Mesenchymal stem cell (in vitro differentiated cells and primary cell): Measurements from ENCODE around the gene CDC42BPG.
A peak's percentile ranks its signal among the peaks of the same experiment; 100 is the strongest.

Experiments used
- DNase-seq: peaks from one replicate; pipeline ENCODE4 v3.0.0-alpha.2; 2013
- H2AFZ ChIP-seq: one replicate; pipeline ENCODE4 v1.6.1; 2013; ENCODE audit warnings: low read depth, mild to moderate bottlenecking, control low read depth, inconsistent platforms, low read length, moderate library complexity
- H2AK5ac ChIP-seq: 2 replicates; pipeline ENCODE4 v1.6.1; 2013; ENCODE audit warnings: low read length, moderate library complexity, mild to moderate bottlenecking, inconsistent platforms; ENCODE audit not compliant: severe bottlenecking
- H2BK120ac ChIP-seq: one replicate; pipeline ENCODE4 v1.6.1; 2013; ENCODE audit warnings: low read depth, mild to moderate bottlenecking, inconsistent platforms, low read length, moderate library complexity
- H2BK12ac ChIP-seq, 2 experiments: one replicate each; pipeline ENCODE4 v1.6.1; 2013; ENCODE audit warnings: inconsistent platforms in 2 of 2, low read length in 2 of 2, mild to moderate bottlenecking in 2 of 2, moderate library complexity in 2 of 2, control low read depth in 1 of 2
- H2BK15ac ChIP-seq: one replicate; pipeline ENCODE4 v1.6.1; 2013; ENCODE audit warnings: mild to moderate bottlenecking, low read depth, inconsistent platforms; ENCODE audit not compliant: poor library complexity, severe bottlenecking
- H2BK5ac ChIP-seq: 2 replicates; pipeline ENCODE4 v1.6.1; 2013; ENCODE audit warnings: low read depth, mild to moderate bottlenecking, low read length, control low read depth, inconsistent platforms; ENCODE audit not compliant: poor library complexity, severe bottlenecking
- H3K14ac ChIP-seq, 2 experiments: one replicate each; pipeline ENCODE4 v1.6.1; 2013; ENCODE audit warnings: inconsistent platforms in 2 of 2, low read length in 2 of 2, control low read depth in 1 of 2, mild to moderate bottlenecking in 1 of 2, moderate library complexity in 1 of 2
- H3K18ac ChIP-seq, 2 experiments: one replicate each; pipeline ENCODE4 v1.6.1; 2013; ENCODE audit warnings: inconsistent platforms in 2 of 2, low read length in 2 of 2, control low read depth in 1 of 2, low read depth in 1 of 2, mild to moderate bottlenecking in 1 of 2
- H3K23ac ChIP-seq, 2 experiments: one replicate each; pipeline ENCODE4 v1.6.1; 2013; ENCODE audit warnings: inconsistent platforms in 2 of 2, low read length in 2 of 2, mild to moderate bottlenecking in 2 of 2, moderate library complexity in 2 of 2, control low read depth in 1 of 2
- H3K27ac ChIP-seq: 2 replicates; pipeline ENCODE4 v1.5.1; 2013; ENCODE audit warnings: mild to moderate bottlenecking, moderate library complexity, low read length, control low read depth, inconsistent platforms; ENCODE audit not compliant: poor library complexity, severe bottlenecking
- H3K27me3 ChIP-seq, 2 experiments: 2 replicates each; pipeline versions ENCODE4 v1.6.1 to v1.7.0; 2013; ENCODE audit warnings: low read length in 2 of 2, mild to moderate bottlenecking in 2 of 2, moderate library complexity in 2 of 2, control low read depth in 1 of 2, inconsistent platforms in 1 of 2; ENCODE audit not compliant: control insufficient read depth in 1 of 2, insufficient read depth in 1 of 2
- H3K36me3 ChIP-seq, 2 experiments: 2 replicates each; pipeline versions ENCODE4 v1.6.1 to v1.7.0; 2013; ENCODE audit warnings: low read length in 2 of 2, control low read depth in 1 of 2, inconsistent platforms in 1 of 2, low read depth in 1 of 2, mild to moderate bottlenecking in 1 of 2; ENCODE audit not compliant: insufficient read depth in 2 of 2, control insufficient read depth in 1 of 2
- H3K4ac ChIP-seq, 2 experiments: one replicate each; pipeline ENCODE4 v1.6.1; 2013; ENCODE audit warnings: inconsistent platforms in 2 of 2, low read length in 2 of 2, mild to moderate bottlenecking in 2 of 2, moderate library complexity in 2 of 2, control low read depth in 1 of 2, low read depth in 1 of 2
- H3K4me1 ChIP-seq: 2 replicates; pipeline ENCODE4 v1.6.1; 2013; ENCODE audit warnings: low read depth, low read length, control low read depth; ENCODE audit not compliant: control insufficient read depth, insufficient read depth
- H3K4me2 ChIP-seq: 2 replicates; pipeline ENCODE4 v1.6.1; 2013; ENCODE audit warnings: low read length, mild to moderate bottlenecking, inconsistent platforms; ENCODE audit not compliant: poor library complexity, severe bottlenecking
- H3K4me3 ChIP-seq, 2 experiments: 2 replicates each; pipeline versions ENCODE4 v1.5.1 to v1.7.0; 2013; ENCODE audit warnings: low read length in 2 of 2, mild to moderate bottlenecking in 2 of 2, control low read depth in 1 of 2, low read depth in 1 of 2; ENCODE audit not compliant: insufficient read depth in 1 of 2
- H3K79me1 ChIP-seq: replicated peaks from 2 replicates; pipeline ENCODE4 v1.6.1; 2013; ENCODE audit warnings: mild to moderate bottlenecking, control low read depth, low read length, inconsistent platforms; ENCODE audit not compliant: poor library complexity, severe bottlenecking
- H3K9ac ChIP-seq: 2 replicates; pipeline ENCODE4 v1.7.0; 2013; ENCODE audit warnings: mild to moderate bottlenecking, low read length, moderate library complexity
- H3K9me3 ChIP-seq: 2 replicates; pipeline ENCODE4 v1.7.0; 2013; ENCODE audit warnings: mild to moderate bottlenecking, low read length; ENCODE audit not compliant: control insufficient read depth
- H4K8ac ChIP-seq: one replicate; pipeline ENCODE4 v1.6.1; 2013; ENCODE audit warnings: inconsistent platforms, mild to moderate bottlenecking, low read length, moderate library complexity
- H4K91ac ChIP-seq: one replicate; pipeline ENCODE4 v1.6.1; 2013; ENCODE audit warnings: mild to moderate bottlenecking, low read length, inconsistent platforms
- WGBS: methylation state at CpG from one replicate; pipeline ENCODE4 v1.1.7; 2013; ENCODE audit warnings: mixed read lengths; 5-methylcytosine and 5-hydroxymethylcytosine counted together

The CDC42BPG gene

GRCh38 chr11:64875369-64876228 lies 31.1 kb upstream of the CDC42BPG start:
- H2BK5ac ChIP-seq: no peak overlapping the region
- H3K27me3 ChIP-seq: no peaks in the 10 kb centered on the region
- peak overlapping the region in 1 of 2 experiments; percentile 84 for H3K23ac ChIP-seq
- peaks cover 3% of the 10 kb centered on the region for H3K79me1 ChIP-seq
- H3K4me1 ChIP-seq: peaks cover 50% of the 10 kb centered on the region
- no peak for DNase-seq
- no peaks in the 10 kb centered on the region for H3K9me3 ChIP-seq
- H4K91ac ChIP-seq: peak overlapping the region; percentile 30
- peak overlapping the region; percentile 92 for H3K9ac ChIP-seq
- H2AK5ac ChIP-seq: peak overlapping the region; percentile 23
- H3K27ac ChIP-seq: peak overlapping the region; percentile 21
- peak overlapping the region in 1 of 2 experiments; percentile 77 for H3K14ac ChIP-seq
- peak overlapping the region in 1 of 2 experiments; percentile 67 for H3K4ac ChIP-seq
- H2AFZ ChIP-seq: no peak overlapping the region
- H4K8ac ChIP-seq: no peak overlapping the region
- H2BK120ac ChIP-seq: no peak overlapping the region
- H2BK15ac ChIP-seq: no peak overlapping the region
- H3K4me3 ChIP-seq: peak overlapping the region; percentile 26 to 100
- H2BK12ac ChIP-seq: peak overlapping the region in 1 of 2 experiments; percentile 70
- peak overlapping the region; percentile 85 for H3K4me2 ChIP-seq
- peak overlapping the region in 1 of 2 experiments; percentile 82 for H3K18ac ChIP-seq
- H3K36me3 ChIP-seq: peaks cover 32 to 38% of the 10 kb centered on the region in 2 experiments
- 90% methylated on average over 14 of the region's 17 CpGs for WGBS

GRCh38 chr11:64874308-64875240 lies 30.1 kb upstream of the CDC42BPG start:
- Histone ChIP-seq H2BK12ac (no peak overlapping the region), H4K8ac (no peak overlapping the region), H3K23ac (no peak overlapping the region), H3K79me1 (peaks cover 1% of the 10 kb centered on the region), H3K14ac (no peak overlapping the region), H3K27ac (no peak overlapping the region), H2BK15ac (no peak overlapping the region), H3K4me1 (peaks cover 60% of the 10 kb centered on the region), H3K4me2 (no peak overlapping the region), H3K18ac (peak overlapping the region in 1 of 2 experiments; percentile 1), H2AFZ (no peak overlapping the region), H4K91ac (no peak overlapping the region), H3K9me3 (no peaks in the 10 kb centered on the region), H3K27me3 (no peaks in the 10 kb centered on the region), H2AK5ac (peak overlapping the region; percentile 13), H2BK5ac (no peak overlapping the region), H3K4ac (no peak overlapping the region), H3K9ac (no peak overlapping the region), H2BK120ac (no peak overlapping the region), H3K36me3 (peaks cover 32 to 46% of the 10 kb centered on the region in 2 experiments), H3K4me3 (no peak overlapping the region)
- peak; percentile 68 for DNase-seq
- WGBS: 92% methylated on average over 29 of the region's 29 CpGs

- H4K91ac ChIP-seq: no peak overlapping the region
- H3K79me1 ChIP-seq: no peaks in the 10 kb centered on the region
- no peak overlapping the region for H2AFZ ChIP-seq
- no peak for DNase-seq
- H3K4me3 ChIP-seq: no peak overlapping the region
- H2BK120ac ChIP-seq: no peak overlapping the region
- H3K23ac ChIP-seq: no peak overlapping the region
- H3K9me3 ChIP-seq: no peaks in the 10 kb centered on the region
- no peak overlapping the region for H2BK5ac ChIP-seq
- WGBS: 87% methylated on average over 7 of the region's 8 CpGs
- no peak overlapping the region for H2BK12ac ChIP-seq
- no peak overlapping the region for H3K18ac ChIP-seq
- no peaks in the 10 kb centered on the region for H3K27me3 ChIP-seq
- no peak overlapping the region for H3K14ac ChIP-seq
- no peak overlapping the region for H2AK5ac ChIP-seq
- no peak overlapping the region for H3K27ac ChIP-seq
- peaks cover 71% of the 10 kb centered on the region for H3K4me1 ChIP-seq
- no peak overlapping the region for H3K4me2 ChIP-seq
- H3K36me3 ChIP-seq: peaks cover 34 to 54% of the 10 kb centered on the region in 2 experiments
- H2BK15ac ChIP-seq: no peak overlapping the region
- no peak overlapping the region for H3K4ac ChIP-seq
- H4K8ac ChIP-seq: no peak overlapping the region
- H3K9ac ChIP-seq: no peak overlapping the region
Observed at GRCh38 chr11:64872790-64873488, 28.5 kb upstream of the CDC42BPG start.
